ENCODE results near the gene TBCK. TPM values are rescaled to one million over a fixed set of nuclear protein-coding genes. Genes with fewer than 3 reads are reported as not detected.
"Not testable (repeated sequence)": the region's sequence is repeated elsewhere in the genome, so short reads cannot be mapped to it uniquely, and the experiment has no call there.

The TBCK gene
- polyA plus RNA-seq, 1 donor, result 23.1 TPM

- not testable (repeated sequence) for DNase-seq (ENCODE audit: low read depth)
Measured at GRCh38 chr4:106321814-106322213, 5.8 kb upstream of the TBCK start.

GRCh38 chr4:106321168-106321567 lies 5.2 kb upstream of the TBCK start:
- not testable (repeated sequence) for DNase-seq (ENCODE audit: low read depth)

- DNase-seq (ENCODE audit: low read depth), result no peak
Measured at GRCh38 chr4:106320235-106320634, 4.2 kb upstream of the TBCK start.

GRCh38 chr4:106318511-106318910 lies 2.5 kb upstream of the TBCK start:
- no peak for DNase-seq (ENCODE audit: low read depth)

GRCh38 chr4:106317815-106318214 lies 1.8 kb upstream of the TBCK start:
- no peak for DNase-seq (ENCODE audit: low read depth)

GRCh38 chr4:106316773-106317409 lies 882 bp upstream of the TBCK start:
- no peak for DNase-seq (ENCODE audit: low read depth)

- no peak for DNase-seq (ENCODE audit: low read depth)
Measured at GRCh38 chr4:106315476-106315967, 487 bp downstream of the TBCK start.

GRCh38 chr4:106314960-106315359 lies 1.0 kb downstream of the TBCK start:
- DNase-seq (ENCODE audit: low read depth), result no peak

- no peak for DNase-seq (ENCODE audit: low read depth)
Measured at GRCh38 chr4:106312997-106313522, 2.9 kb downstream of the TBCK start.

- no peak for DNase-seq (ENCODE audit: low read depth)
Measured at GRCh38 chr4:106312377-106312776, 3.6 kb downstream of the TBCK start.

GRCh38 chr4:106306561-106306960 lies 9.4 kb downstream of the TBCK start:
- DNase-seq (ENCODE audit: low read depth), result no peak

GRCh38 chr4:106305435-106306055 lies 10.5 kb downstream of the TBCK start:
- no peak for DNase-seq (ENCODE audit: low read depth)

GRCh38 chr4:106304632-106305031 lies 11.4 kb downstream of the TBCK start:
- no peak for DNase-seq (ENCODE audit: low read depth)

GRCh38 chr4:106303548-106304281 lies 12.3 kb downstream of the TBCK start:
- no peak for DNase-seq (ENCODE audit: low read depth)

- no peak for DNase-seq (ENCODE audit: low read depth)
Measured at GRCh38 chr4:106302062-106302438, 14.0 kb downstream of the TBCK start.

- no peak for DNase-seq (ENCODE audit: low read depth)
Measured at GRCh38 chr4:106301393-106302061, 14.5 kb downstream of the TBCK start.

- DNase-seq (ENCODE audit: low read depth), result no peak
Measured at GRCh38 chr4:106299977-106300376, 16.0 kb downstream of the TBCK start.

GRCh38 chr4:106297245-106298035 lies 18.6 kb downstream of the TBCK start:
- no peak for DNase-seq (ENCODE audit: low read depth)

- DNase-seq (ENCODE audit: low read depth), result no peak
Measured at GRCh38 chr4:106294062-106294461, 21.9 kb downstream of the TBCK start.

- DNase-seq (ENCODE audit: low read depth), result no peak
Measured at GRCh38 chr4:106291678-106292077, 24.3 kb downstream of the TBCK start.

GRCh38 chr4:106289737-106290136 lies 26.3 kb downstream of the TBCK start:
- no peak for DNase-seq (ENCODE audit: low read depth)
